Measurements from ENCODE around the gene ERBB4.
"Not testable (repeated sequence)": the region's sequence is repeated elsewhere in the genome, so short reads cannot be mapped to it uniquely, and the experiment has no call there.

ERBB4 gene

DNA sequence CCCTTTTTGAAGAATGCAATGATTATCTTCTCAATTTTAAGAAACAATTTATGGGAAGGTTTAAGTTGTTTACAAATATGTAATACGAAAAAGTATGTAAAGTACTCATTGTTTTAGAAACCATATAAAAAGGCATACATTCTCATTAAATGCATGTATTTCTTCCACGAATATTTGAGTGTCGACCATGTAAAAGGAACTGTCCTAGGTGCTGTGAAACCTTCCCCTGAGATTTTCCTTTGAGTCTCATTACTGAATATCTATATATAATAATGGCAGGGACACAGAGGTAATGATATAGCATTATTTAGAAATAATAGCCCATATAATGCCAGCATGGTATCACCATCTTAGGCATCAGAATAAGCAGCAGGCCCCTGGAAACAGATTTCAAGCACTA, 239.3 kb downstream of the ERBB4 start:
- DNase-seq (ENCODE audit: low read depth): no peak

DNA sequence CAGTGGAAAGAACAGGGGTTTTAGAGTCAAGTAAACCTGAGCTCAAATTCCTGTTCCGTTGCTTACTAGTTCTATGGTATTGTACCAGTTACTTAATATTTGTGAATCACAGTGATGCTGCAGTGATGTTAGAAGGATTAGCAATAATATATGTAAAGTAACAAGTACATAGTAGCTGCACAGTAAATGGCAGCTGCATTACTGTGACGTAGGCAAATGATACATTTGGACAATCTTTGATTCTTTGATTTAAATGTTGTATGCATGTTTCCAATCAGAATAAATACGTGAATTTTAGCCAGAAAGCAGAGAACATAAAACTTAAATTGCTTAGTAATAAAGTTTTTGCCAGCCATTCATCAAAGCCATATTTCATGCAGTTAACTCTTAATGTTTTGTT, 243.0 kb downstream of the ERBB4 start:
- no peak for DNase-seq (ENCODE audit: low read depth)

DNA sequence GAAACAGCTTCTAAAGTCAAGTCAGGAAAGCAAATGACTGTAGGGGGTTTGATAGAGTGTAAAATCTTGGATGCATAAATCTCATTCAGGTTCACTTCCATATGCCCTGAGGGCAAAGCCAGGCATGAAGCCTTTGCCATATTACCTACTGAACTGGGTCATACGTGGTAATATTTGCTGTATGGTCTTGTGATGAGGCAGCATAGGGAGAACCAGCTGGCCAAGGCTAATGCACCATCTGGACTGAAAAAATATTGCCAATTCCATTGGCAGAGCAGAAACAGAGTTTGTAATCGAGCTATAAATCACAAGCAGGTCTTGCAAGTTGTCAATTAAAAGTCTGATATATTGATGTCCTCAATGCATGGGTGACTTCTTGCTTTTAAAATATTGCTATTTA, 243.8 kb downstream of the ERBB4 start:
- no peak for DNase-seq (ENCODE audit: low read depth)

DNA sequence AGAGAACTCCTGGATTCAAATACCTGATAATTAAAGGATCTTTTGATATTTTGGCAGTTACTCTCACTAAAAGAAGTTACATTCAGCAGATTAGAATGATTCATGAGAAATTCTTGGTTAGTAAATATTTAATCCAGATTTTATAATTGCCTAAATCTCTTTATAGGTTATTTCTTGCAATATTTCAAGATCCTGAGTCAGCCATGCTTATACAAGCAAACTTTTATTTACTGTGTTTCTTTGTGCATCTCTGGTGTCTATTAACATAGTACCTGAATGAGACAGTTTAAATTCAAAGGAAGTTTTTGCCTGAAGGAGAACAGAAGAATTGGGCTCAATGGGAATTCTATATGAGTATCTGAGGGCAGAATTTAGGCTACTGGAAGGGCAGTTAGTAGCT, 249.3 kb downstream of the ERBB4 start:
- no peak for DNase-seq (ENCODE audit: low read depth)

DNA sequence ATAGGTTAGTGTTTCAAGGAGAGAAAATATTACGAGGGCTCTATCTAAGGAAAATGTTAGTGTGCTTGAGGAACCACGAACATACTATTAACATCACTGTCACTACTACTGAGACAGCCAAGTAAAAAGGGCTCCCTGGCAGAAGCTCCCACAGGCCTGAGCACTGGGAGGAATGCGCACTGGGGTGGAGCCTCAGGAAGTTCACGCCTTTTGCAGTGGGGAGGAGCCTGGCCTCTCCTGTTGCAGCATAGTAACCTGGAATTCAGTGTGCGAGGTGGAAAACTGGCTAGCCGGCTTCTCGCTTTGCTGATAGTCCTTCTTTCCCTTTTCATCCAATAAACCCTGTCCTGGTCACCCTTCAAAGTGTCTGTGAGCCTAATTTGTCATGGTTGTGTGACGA, 250.3 kb downstream of the ERBB4 start:
- no peak for DNase-seq (ENCODE audit: low read depth)

DNA sequence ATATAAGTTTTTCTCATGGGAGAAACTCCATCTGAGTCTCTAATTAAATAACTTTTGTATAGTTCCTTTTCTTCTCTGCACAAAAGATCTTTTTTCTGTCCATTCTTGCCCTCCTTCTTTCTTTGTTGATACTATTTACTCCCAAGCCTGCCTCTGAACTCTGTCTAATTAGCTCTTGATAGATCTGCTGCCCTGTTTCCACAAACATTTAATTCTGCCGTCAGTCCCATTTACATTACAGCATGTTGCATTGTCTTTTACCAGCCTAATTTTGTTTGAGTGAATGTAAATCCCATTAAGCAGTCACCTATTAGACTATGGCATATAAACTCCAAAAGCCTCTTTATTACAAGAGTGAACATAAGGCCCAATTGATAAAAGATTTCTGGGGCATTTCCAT, 254.4 kb downstream of the ERBB4 start:
- no peak for DNase-seq (ENCODE audit: low read depth)

DNA sequence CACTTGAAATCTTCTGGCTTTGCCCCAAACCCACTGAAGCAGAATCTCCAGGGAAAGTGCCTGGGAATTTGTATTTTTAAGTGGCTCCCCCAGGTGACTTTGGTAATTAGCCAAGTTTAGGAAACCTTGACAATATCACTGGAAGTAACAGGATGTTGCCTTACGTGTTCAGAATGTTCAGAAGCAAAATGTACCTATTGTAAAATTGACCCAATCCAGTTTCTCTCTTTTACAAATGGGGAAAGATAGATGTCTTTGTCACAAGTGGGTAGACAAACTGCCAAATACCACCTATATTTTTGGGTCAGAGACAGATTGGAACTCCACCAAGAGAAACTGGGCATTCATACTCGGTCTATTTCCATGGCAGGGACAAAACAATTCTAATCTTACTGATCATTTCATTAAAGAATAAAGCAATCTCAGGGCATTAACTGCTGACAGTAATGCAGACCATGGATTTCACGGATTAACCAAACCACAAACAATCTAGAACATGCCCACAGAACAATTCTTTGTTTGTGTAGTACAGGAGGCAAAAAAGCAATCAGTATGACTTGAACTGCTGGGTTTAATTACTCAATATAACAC, 255.8 kb downstream of the ERBB4 start:
- DNase-seq (ENCODE audit: low read depth): no peak

DNA sequence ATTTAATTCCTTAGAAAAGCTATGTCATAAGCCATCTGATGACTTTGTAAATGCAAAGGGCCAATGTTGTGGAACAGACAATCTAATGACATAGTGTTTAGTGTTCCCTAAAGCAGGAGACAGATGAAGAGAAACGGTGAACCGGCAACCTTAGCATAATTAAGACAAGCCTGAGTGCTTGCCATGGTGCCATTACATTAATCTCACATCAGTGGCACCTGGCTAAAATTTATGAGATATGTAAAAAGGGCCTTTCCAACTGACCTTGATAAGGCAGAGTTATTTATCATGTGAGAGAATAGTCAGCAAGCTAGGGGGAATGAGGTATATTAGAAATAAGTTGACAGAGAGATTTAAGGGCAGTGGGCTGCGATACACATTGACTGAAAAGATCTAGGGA, 261.8 kb downstream of the ERBB4 start:
- no peak for DNase-seq (ENCODE audit: low read depth)

DNA sequence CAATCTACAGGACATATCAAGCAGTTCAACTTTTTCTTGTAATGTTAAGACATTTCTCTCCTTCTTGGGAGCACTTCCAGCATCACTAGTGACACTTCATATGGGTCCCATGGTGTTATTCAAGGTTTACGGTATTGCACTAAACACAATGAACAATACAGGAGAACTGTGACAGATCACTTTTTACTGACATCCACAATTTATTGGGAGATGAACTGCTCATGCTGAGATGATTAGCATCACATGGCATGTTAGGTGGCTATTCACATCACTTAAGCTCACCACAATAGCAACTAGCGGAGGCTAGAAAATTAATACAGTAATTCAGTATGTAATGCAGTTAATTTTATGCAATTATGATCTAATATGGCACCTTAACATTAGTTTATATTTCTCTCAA, 264.4 kb downstream of the ERBB4 start:
- DNase-seq (ENCODE audit: low read depth): no peak

DNA sequence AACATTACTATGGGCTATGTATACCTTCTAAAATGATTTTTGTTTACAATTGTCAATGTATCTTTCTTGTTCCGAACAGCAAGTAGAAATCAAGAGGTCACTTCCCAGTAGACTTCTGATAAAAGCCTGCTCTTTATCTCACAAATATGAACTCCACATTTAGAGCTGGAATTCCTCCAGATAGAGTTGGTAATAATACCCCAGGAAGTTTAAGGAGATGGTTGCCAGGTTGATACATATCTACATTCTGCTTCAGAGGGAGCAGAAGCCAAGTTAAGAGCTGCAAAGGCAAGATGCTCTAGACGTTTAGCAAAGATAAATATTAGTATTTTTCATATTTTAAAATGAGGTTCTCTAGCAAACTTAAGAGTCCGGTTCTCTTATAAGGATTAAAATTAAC, 267.0 kb downstream of the ERBB4 start:
- no peak for DNase-seq (ENCODE audit: low read depth)

DNA sequence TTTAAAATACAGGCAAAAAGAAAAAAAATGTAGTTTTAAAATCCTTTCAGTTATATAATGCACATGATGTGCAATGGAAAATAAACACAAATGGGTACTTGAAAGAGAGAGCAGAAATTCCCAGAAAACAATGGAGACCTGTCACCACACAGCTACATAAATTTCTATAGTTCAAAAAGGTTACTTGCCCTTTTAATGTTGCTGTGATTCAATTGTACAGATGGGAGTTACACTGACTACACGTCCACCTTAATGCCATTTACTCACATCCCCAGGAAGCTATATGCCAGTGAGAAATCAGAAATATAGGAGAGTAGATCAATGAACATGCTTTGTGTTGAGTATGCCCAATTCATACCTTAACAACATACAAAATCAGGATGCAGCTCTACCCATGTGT, 269.6 kb downstream of the ERBB4 start:
- DNase-seq (ENCODE audit: low read depth): no peak

DNA sequence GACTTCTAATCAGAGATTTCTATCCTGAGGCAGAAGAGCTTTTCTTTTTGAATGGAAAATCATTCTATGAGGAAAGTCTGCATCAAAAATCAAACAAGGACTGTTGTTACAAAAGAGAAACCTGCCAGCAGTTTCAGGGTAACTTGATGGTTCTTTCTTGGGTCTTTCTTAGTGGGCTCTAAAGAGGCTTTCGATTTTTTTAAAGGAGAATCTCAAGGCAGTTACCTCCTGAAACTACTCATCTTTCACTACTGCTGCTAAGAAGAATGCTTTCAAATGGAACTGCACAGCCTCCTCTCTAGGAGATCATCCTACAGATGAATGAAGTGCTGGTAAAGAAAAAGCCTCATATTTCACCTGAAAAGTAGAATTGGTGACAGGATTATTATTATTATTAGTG, 272.3 kb downstream of the ERBB4 start:
- DNase-seq (ENCODE audit: low read depth): no peak

DNA sequence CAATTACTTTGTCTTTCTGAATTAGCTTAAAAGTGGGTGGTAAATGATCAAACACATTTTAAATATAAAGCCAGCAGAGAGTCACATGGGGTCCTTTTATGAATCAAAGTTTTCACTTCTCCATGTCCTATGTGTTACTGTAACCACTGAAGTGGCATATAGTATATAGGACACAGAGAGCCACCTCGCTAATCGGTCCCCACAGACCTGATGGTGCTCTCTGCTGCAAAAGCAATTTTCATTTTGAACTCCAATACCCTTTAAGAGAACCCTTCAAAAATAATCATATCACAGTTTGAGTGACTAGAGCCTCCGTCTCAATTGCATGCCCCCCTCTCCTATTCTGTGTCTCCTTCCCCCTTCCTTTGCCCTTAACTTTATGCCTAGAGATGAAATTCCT, 272.8 kb downstream of the ERBB4 start:
- no peak for DNase-seq (ENCODE audit: low read depth)

DNA sequence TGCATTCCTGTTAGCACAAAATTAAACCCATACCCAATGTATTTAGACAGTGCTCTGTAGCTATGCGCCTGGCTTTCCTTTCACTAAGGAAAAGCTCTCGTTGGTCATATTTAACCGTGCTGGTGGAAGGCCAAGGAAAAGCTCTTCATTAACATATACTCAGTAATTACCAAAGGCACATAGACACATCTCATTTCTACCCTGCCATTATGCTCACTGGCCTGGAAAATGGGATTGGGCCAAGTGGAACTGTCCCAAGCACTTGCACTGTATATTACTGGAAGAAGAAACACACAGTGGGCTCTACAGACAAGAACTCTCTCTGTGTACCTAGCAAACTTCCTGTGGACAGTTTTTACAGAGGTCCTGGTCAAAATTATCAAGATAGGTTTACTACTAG, 274.4 kb downstream of the ERBB4 start:
- DNase-seq (ENCODE audit: low read depth): no peak

DNA sequence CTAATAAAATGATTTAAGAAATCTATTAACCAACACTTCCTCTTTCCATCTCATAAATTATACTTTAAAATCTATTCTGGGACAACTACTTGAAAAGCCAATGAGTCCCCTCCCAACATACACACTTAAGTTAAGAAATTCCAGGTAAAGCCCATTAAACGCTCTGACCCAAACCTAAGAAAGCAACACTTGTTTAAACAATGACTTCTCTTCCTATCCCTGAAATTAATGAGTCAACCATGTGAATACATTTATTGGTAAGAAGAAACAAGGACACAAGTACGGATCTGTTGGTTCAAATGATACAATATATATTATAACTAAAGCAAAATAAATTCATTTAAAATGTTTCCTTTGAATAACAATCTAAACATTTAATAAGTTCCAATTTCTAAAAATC, 279.4 kb downstream of the ERBB4 start:
- no peak for DNase-seq (ENCODE audit: low read depth)

DNA sequence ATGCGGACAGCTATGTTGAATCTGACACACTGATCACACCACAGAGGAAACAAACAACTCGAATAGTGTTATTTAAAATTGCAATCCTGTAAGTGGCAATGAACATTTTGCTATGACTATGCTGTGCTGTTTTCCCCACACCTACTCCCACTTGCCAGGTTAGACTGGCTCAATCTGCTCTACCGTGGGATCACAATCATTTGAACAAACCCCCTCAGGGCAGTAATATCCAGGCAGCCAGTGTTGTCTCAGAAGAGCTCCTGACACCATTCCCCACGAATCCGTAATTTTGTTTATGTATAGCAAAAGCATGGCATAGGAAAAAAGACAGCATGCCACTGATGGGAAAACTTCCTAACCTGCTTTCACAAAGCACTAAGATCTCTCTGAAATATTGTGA, 284.3 kb downstream of the ERBB4 start:
- no peak for DNase-seq (ENCODE audit: low read depth)

DNA sequence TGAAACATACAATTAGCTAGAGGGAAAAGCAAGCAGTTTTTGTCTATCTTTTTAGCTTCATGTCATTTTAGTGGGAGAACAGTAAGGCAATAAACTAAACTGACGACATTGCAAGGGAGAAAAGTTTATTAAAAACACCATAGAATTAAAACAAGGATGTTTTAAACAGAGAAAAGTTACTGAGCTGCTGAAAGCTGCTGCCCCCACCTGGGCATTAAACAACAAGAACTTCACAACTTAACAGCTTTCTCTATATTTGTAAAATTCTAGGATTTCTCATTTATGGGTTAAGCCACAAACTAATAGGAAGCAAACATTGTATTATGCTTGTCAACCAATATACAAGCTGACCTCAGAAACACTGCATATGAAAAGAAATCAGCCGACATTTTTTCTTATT, 289.2 kb downstream of the ERBB4 start:
- no peak for DNase-seq (ENCODE audit: low read depth)

DNA sequence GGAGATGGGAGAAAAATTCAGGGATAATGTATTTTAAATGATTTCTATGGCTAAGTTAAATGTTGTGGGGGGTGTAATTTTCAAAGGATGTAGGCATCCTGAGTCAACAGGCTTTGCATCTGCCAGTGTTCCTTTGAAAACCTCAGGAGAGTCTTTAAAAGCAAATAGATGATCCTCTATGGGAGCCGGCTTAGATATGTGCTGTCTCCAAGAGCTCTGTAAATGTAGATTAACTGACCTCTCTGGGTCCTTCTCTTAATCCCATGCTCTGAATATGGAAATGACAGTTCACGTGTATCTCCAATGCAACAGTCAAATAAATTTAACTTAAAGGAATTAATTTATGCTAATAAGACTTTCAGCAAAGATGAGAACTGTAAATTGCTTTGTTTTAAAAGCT, 292.7 kb downstream of the ERBB4 start:
- no peak for DNase-seq (ENCODE audit: low read depth)

DNA sequence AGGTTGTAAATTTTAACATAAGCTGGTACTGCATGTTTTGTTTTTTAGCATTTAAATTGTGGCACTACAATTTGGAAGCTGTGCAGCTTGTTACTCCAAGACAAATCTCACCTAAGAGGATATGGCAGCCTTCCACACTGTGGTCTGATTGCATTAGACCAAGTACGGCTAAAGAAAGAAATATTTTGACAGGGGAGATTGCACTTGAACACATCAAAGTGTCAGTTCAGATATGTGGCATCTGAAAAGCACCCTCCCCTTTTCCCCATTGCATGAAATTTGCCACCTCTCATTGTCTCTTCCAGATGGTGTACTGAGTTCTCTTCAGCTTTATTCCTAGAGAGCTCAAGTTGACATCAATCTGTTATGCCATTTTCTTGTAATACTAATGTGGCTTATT, 295.9 kb downstream of the ERBB4 start:
- DNase-seq (ENCODE audit: low read depth): no peak

DNA sequence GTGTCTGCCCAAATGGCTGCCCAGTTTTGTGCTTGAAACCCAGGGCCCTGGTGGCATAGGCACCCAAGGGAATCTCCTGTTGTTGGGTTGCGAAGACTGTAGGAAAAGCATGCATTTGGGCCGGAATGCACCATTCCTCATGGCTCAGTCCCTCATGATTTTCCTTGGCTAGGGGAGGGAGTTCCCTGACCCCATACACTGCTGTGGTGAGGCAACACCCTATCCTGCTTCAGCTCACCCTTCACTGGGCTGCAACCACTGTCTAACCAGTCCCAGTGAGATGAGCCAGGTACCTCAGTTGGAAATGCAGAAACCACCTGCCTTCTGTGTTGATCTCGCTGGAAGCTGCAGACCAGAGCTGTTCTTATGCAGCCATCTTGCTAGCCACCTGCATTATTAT, 300.4 kb downstream of the ERBB4 start:
- DNase-seq (ENCODE audit: low read depth): not testable (repeated sequence)

DNA sequence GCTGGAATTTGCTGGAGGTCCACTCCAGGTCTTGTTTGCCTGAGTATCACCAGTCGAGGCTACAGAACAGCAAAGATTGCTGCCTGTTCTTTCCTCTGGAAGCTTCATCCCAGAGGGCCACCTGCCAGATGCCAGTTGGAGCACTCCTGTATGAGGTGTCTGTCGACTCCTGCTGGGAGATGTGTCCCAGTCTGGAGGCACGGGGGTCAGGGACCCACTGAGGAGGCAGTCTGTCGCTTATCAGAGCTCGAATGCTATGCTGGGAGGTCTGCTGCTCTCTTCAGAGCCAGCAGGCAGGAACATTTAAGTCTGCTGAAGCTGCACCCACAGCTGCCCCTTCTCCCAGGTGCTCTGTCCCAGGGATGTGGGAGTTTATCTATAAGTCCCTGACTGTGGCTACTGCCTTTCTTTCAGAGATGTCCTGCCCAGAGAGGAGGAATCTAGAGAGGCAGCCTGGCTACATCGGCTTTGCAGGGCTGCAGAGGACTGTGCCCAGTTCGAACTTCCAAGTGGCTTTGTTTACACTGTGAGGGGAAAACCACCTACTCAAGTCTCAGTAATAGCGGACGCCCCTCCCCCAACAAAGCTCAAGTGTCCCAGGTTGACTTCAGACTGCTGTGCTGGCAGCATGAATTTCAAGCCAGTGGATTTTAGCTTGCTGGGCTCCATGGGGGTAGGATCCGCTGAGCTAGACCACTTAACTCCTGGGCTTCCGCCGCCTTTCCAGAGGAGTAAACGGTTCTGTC, 301.1 kb downstream of the ERBB4 start:
- DNase-seq (ENCODE audit: low read depth): no peak

DNA sequence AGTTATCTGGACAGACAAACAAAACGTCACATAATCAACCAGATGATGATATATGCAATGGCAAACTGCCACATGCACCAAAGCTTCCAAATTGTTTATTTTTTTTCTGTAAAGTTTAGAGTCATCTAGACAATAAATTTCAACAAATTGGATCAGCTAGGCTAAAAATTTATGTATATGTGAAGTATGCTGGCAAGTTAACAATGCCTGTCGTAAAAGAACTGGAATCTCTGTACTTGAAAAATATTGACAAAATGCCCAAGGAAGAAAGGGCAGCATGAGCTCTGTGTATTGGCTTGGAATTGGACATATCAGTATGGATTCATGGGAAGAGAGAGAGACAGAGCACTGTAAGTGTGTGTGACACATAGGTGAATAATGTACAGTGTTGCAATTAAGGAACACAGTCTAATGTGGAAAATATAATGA, 309.8 kb downstream of the ERBB4 start:
- DNase-seq (ENCODE audit: low read depth): no peak

DNA sequence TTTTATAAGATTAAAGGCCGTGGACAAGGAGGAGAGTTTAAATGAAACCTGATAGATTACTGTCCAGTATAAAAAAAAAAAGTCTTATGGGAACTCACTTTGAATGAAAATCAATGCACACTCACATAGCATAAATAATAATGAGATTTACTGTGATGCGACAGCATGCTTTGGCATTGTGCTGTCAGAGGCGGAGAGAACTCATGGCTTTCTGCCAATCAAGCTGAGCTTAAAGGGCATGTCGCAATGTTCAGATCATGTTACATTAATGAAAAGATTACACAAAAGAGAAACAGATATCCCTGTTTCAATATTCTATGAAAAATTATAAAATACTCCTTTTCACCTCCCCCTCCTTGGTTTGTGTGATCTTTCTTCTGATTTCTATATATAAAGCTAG, 310.8 kb downstream of the ERBB4 start:
- DNase-seq (ENCODE audit: low read depth): no peak

DNA sequence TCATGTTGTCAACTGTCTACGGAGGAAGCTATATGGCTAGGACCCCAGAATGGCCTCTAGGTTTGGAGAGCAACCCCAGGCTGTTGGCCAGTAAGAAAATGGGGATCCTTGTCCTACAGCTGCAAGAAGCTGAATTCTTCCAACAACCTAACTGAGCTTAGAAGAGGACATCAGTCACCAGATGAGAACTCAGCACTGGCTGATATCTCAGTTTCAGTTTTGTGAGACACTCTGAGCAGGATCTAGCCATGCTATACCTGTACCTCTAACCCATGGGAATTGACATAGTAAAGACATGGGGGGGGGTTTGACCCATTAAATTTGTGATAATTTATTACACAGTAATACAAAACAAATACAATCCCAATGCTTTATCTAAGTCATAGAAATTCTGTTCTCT, 312.5 kb downstream of the ERBB4 start:
- DNase-seq (ENCODE audit: low read depth): no peak

Data from stimulated activated CD8-positive, alpha-beta memory T cell treated with anti-CD3 and anti-CD28 coated beads, Interleukin-7, amount 100 ng/mL, for 24 hours (primary cell).